Lower leg skin (tissue), 4 donors: ENCODE data around the gene CELF1. TPM values are rescaled to one million over a fixed set of nuclear protein-coding genes. Genes with fewer than 3 reads are reported as not detected.

Experiments
- DNase-seq, 2 donors: peaks; one replicate each; pipeline ENCODE4 v3.0.0-alpha.2; 2019; ENCODE audit warnings: low spot score in 2 of 2
- H3K4me3 ChIP-seq: fragments of 200-600 bp; sonication (generic); 2 replicates; pipeline ENCODE4 v1.5.1; 2017; ENCODE audit warnings: mild to moderate bottlenecking, low read depth; ENCODE audit not compliant: poor library complexity, severe bottlenecking
- POLR2A ChIP-seq, 2 donors: fragments of 450-650 bp; IDR thresholded peaks; one replicate each; pipeline ENCODE4 v1.6.1; 2016 to 2017; ENCODE audit warnings: antibody characterized with exemption in 2 of 2, mild to moderate bottlenecking in 1 of 2, moderate library complexity in 1 of 2
- WGBS, 2 donors: methylation state at CpG; one replicate each; pipeline ENCODE4 v1.1.5; 2018; 5-methylcytosine and 5-hydroxymethylcytosine counted together
- intact Hi-C: fragments of 100-400 bp; cut with DNase I; formaldehyde crosslinking; loops from one replicate; pipeline ENCODE4 v1.15.0; 2023; ENCODE audit warnings: low total_unique reads
- total RNA-seq, 4 donors: library from RNA; depleted of rRNA; stranded (reverse); fragments of >200 nt; gene quantifications; one replicate each; pipeline ENCODE4 v1.1.0, GENCODE V29; 2016
- TF ChIP-seq, protein P1 (sequence below), 3 donors: fragments of 450-650 bp; IDR thresholded peaks; one replicate each; pipeline ENCODE4 v1.5.1; 2016; ENCODE audit warnings: antibody characterized with exemption in 3 of 3, mild to moderate bottlenecking in 3 of 3, moderate library complexity in 2 of 3

The CELF1 gene
- total RNA-seq, 4 donors from 2014 or later: 58.1 to 87.1 (median 78.5) TPM

DNA sequence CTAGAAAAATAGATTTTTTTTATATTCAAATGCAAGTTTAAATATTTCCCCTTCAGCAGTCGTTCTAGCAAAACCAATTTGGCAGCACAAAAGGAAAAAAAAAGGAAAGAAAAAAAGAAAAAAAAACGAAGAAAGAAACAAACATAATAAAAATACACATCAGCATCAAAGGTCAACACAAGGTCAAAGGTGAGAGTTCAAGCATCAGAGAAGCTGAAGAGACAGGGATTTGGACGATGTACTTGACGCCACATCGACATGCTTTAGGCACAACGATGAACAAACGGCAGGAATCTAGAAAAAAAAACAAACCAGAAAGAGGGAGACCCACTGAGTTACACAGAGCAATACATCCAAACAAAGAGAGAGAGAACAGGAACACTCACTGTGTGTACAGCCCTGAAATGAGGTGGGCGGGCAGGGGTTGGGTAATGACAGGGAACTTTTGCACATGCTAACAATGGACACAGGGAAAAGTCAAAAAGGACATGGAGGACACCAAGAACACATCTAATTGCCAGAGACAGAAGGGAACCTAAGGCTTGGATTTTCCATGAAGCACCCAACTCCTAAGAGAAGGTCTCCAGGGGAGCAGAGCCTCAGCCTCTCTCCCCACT, 84.2 kb downstream of the CELF1 start:
- 69 to 70% methylated on average over 8 of the region's 8 CpGs for WGBS, 2 donors
- no peak for TF ChIP-seq POLR2A (IDR thresholded peaks at IDR 0.05)
- TF ChIP-seq, protein P1, sequence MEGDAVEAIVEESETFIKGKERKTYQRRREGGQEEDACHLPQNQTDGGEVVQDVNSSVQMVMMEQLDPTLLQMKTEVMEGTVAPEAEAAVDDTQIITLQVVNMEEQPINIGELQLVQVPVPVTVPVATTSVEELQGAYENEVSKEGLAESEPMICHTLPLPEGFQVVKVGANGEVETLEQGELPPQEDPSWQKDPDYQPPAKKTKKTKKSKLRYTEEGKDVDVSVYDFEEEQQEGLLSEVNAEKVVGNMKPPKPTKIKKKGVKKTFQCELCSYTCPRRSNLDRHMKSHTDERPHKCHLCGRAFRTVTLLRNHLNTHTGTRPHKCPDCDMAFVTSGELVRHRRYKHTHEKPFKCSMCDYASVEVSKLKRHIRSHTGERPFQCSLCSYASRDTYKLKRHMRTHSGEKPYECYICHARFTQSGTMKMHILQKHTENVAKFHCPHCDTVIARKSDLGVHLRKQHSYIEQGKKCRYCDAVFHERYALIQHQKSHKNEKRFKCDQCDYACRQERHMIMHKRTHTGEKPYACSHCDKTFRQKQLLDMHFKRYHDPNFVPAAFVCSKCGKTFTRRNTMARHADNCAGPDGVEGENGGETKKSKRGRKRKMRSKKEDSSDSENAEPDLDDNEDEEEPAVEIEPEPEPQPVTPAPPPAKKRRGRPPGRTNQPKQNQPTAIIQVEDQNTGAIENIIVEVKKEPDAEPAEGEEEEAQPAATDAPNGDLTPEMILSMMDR (IDR thresholded peaks at IDR 0.05): no peak
- no peak for DNase-seq
- no peak overlapping the region for H3K4me3 ChIP-seq
- intact Hi-C loops: no loop called here

DNA sequence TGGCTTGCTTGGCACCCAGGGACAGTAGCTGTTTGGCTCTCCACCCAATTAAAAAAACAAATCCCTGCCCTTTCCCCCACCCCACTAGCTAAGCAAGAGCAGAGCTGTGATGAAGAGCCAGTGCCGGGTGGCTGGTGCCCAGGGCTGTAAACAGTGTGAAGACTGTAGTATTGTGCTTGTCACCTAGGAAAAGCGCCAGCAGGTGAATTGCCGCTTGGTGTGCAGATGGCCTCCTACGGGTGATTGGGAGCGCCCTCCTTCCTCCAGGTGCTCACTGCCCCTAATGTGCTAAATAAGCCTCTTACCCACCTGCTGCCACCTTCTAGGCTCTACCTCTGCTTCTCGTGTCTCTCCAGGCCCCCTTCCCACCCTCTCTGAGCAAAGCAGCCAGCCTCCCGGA, 85.6 kb downstream of the CELF1 start:
- TF ChIP-seq POLR2A (IDR thresholded peaks at IDR 0.05): no peak
- TF ChIP-seq, protein P1 (IDR thresholded peaks at IDR 0.05): no peak
- intact Hi-C loops: no loop called here
- H3K4me3 ChIP-seq: no peak overlapping the region
- WGBS, 2 donors: 80% methylated on average over 7 of the region's 7 CpGs
- no peak for DNase-seq

DNA sequence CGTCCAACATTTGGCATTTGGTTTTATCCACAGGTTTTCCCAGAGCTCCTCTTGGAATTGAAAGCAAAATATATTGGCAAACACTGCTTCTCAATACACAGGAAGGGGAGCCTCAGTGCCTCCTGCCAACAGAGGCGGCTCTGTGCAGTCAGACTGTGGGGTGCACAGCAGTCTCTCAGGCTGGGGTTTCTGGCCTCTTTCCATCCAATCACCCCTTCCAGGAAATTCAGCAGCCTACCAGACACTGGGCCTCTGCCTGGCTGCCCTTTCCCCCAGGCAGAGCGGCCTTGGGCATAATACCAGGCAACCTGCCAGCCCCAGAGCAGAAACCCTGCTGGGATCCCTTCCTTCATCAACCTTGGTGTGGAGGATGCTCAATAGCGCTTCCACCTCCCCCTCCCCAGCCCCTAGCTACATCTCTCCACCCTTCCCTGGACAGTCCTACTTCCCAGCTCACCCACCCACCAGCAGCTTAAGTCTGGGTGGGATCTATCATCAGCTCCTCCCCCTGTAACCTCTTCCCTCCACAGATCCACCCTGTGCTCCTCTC, 86.2 kb downstream of the CELF1 start:
- 50 to 56% methylated on average over 4 of the region's 4 CpGs for WGBS, 2 donors

DNA sequence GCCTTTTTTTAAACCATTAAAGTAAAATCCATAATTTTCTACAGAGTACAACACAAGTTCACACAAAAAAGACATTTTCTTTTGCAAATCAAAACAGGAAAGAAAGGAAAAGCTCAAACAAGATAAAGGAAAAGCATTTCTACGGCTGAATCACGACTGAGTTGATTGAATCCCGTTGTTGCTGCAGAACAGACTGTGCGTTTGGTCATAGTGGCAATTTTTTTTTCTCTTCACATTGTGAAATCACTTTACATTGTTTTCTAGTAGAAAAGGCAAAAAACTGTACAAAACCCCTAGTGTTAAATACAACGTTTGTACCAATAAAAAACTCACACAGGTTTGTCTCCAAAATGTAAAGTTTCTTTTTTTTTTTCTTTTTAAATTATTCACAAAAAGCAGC, 86.7 kb downstream of the CELF1 start:
- WGBS, 2 donors: 57 to 58% methylated on average over 5 of the region's 5 CpGs
- intact Hi-C loops: no loop called here
- TF ChIP-seq POLR2A (IDR thresholded peaks at IDR 0.05): no peak
- TF ChIP-seq, protein P1 (IDR thresholded peaks at IDR 0.05): no peak
- no peak overlapping the region for H3K4me3 ChIP-seq
- DNase-seq: no peak

More for the DNA sequence above, 86.2 kb downstream of the CELF1 start:
- intact Hi-C loops: no loop called here
- DNase-seq: no peak
- H3K4me3 ChIP-seq: no peak overlapping the region
- no peak for TF ChIP-seq POLR2A (IDR thresholded peaks at IDR 0.05)
- TF ChIP-seq, protein P1 (IDR thresholded peaks at IDR 0.05): no peak

DNA sequence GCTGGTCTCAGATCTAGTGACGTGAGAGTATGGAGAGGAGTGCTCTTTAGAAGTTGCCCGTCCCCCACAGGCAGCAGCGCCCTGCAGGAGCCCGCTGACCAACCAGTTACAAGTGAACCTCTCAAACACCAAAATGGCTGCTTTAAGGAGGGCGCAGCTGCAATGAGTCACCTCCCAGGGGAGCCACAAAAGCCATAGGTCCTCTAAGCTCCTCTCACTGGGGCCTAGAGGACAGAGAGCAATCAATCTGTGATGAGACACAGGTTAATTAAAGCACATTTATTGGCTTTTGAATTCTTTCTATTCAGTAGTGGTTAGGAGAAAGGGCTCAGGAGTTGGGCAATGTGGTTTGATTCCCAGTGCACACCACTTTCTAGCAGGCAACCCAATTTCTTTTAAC, 88.4 kb downstream of the CELF1 start:
- WGBS, 2 donors: 84 to 87% methylated on average over 5 of the region's 5 CpGs
- DNase-seq: no peak
- no peak overlapping the region for H3K4me3 ChIP-seq
- intact Hi-C loops: no loop called here
- TF ChIP-seq POLR2A (IDR thresholded peaks at IDR 0.05): no peak

DNA sequence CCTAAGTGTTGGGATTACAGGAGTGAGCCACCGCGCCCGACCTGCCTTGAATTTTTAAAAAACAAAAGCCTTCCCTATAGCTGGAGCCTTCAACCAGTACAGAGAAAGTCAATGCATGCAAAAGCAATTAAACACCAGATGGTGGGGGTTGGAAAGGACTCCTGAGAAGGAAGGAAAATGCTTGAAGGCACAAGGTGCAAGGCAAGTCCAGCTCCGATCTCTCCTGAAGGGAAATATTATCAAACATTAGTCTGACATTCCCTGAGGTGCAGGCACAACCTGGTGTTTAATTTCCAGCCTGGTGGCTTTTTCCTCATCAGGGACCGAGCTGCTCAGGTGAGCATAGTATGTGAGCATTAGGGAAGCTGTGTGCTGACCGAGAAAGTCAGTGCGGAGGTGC, 91.1 kb downstream of the CELF1 start:
- WGBS, 2 donors: 82 to 90% methylated on average over 7 of the region's 7 CpGs
- no peak overlapping the region for H3K4me3 ChIP-seq
- intact Hi-C loops: no loop called here
- DNase-seq: no peak
- TF ChIP-seq POLR2A (IDR thresholded peaks at IDR 0.05): no peak
- TF ChIP-seq, protein P1 (IDR thresholded peaks at IDR 0.05): no peak
